Smooth muscle cell (in vitro differentiated cells): ENCODE results near the gene ZMYND8. TPM values are rescaled to one million over a fixed set of nuclear protein-coding genes. Genes with fewer than 3 reads are reported as not detected.
"Not testable (repeated sequence)": the region's sequence is repeated elsewhere in the genome, so short reads cannot be mapped to it uniquely, and the experiment has no call there.

Experiments used
- DNase-seq: peaks from one replicate; lab custom pipeline; 2025; ENCODE audit not compliant: unreplicated experiment; lab: John Stamatoyannopoulos, UW
- H2AFZ ChIP-seq: fragments of 200-600 bp; sonication (generic); 2 replicates; pipeline ENCODE4 v1.6.0; 2016; ENCODE audit warnings: antibody characterized with exemption, low read depth, mild to moderate bottlenecking
- H3F3A ChIP-seq: fragments of 200-600 bp; sonication (generic); 2 replicates; pipeline ENCODE4 v1.6.0; 2017; ENCODE audit warnings: antibody characterized with exemption, low read depth
- H3K27ac ChIP-seq: fragments of 200-600 bp; sonication (generic); 2 replicates; pipeline ENCODE4 v1.5.1; 2016; ENCODE audit warnings: low read depth, mild to moderate bottlenecking
- H3K27me3 ChIP-seq: fragments of 200-600 bp; sonication (generic); 2 replicates; pipeline ENCODE4 v1.6.1; 2016; ENCODE audit warnings: low read depth, mild to moderate bottlenecking
- H3K36me3 ChIP-seq: fragments of 200-600 bp; sonication (generic); 2 replicates; pipeline ENCODE4 v1.5.1; 2016; ENCODE audit warnings: low read depth
- H3K4me1 ChIP-seq: fragments of 200-600 bp; sonication (generic); 2 replicates; pipeline ENCODE4 v1.5.1; 2016; ENCODE audit warnings: low read depth
- H3K4me2 ChIP-seq: fragments of 200-600 bp; sonication (generic); 2 replicates; pipeline ENCODE4 v1.6.0; 2016; ENCODE audit warnings: mild to moderate bottlenecking
- H3K4me3 ChIP-seq: fragments of 200-600 bp; sonication (generic); 2 replicates; pipeline ENCODE4 v1.5.1; 2016; ENCODE audit warnings: mild to moderate bottlenecking
- H3K79me2 ChIP-seq: fragments of 200-600 bp; sonication (generic); 2 replicates; pipeline ENCODE4 v1.6.0; 2016; ENCODE audit warnings: low read depth, mild to moderate bottlenecking
- H3K9ac ChIP-seq: fragments of 200-600 bp; sonication (generic); 2 replicates; pipeline ENCODE4 v1.6.0; 2016; ENCODE audit warnings: low read depth
- H3K9me3 ChIP-seq: fragments of 200-600 bp; sonication (generic); replicated peaks from 2 replicates; pipeline ENCODE4 v1.5.1; 2016; ENCODE audit warnings: low read depth
- H4K20me1 ChIP-seq: fragments of 200-600 bp; sonication (generic); 2 replicates; pipeline ENCODE4 v1.6.0; 2016; ENCODE audit warnings: low read depth
- CTCF ChIP-seq: fragments of 200-600 bp; sonication (generic); IDR thresholded peaks from 2 replicates; pipeline ENCODE4 v1.5.1; 2017; ENCODE audit warnings: borderline replicate concordance, mild to moderate bottlenecking, antibody characterized with exemption; ENCODE audit not compliant: insufficient read depth, poor library complexity, severe bottlenecking
- WGBS: methylation state at CpG from one replicate; pipeline ENCODE4 v1.1.7; 2016; ENCODE audit warnings: low lambda C conversion rate; 5-methylcytosine and 5-hydroxymethylcytosine counted together
- polyA plus RNA-seq: library from polyadenylated mRNA; unstranded; fragments of >200 nt; fragmentation: Nextera tagmentation; extraction: Ambion mirVana; gene quantifications from 2 replicates; pipeline ENCODE4 v1.2.1, GENCODE V29; 2016
- total RNA-seq: library from RNA; depleted of rRNA; stranded (reverse); fragments of >200 nt; gene quantifications from 2 replicates; pipeline ENCODE4 v1.2.3, GENCODE V29; 2014

ZMYND8 gene
- total and polyA plus RNA-seq, 2 experiments from 2014 or later: 15.2 to 24.1 TPM

GRCh38 chr20:47377122-47377722 is 20.7 kb upstream of the ZMYND8 start:
- H3K36me3 ChIP-seq: no peaks in the 10 kb centered on the region
- H4K20me1 ChIP-seq: no peaks in the 10 kb centered on the region
- H3K27ac ChIP-seq: peak overlapping the region; percentile 37
- H3F3A ChIP-seq: peaks cover 7% of the 10 kb centered on the region
- no peak overlapping the region for H2AFZ ChIP-seq
- WGBS: 72% methylated on average over 4 of the region's 4 CpGs
- TF ChIP-seq CTCF: no peak
- H3K9ac ChIP-seq: no peak overlapping the region
- peaks cover 11% of the 10 kb centered on the region for H3K4me1 ChIP-seq
- H3K79me2 ChIP-seq: no peaks in the 10 kb centered on the region
- DNase-seq: no peak
- no peak overlapping the region for H3K4me2 ChIP-seq
- no peak overlapping the region for H3K4me3 ChIP-seq
- no peaks in the 10 kb centered on the region for H3K9me3 ChIP-seq
- no peaks in the 10 kb centered on the region for H3K27me3 ChIP-seq

GRCh38 chr20:47376096-47376643 is 19.7 kb upstream of the ZMYND8 start:
- not testable (repeated sequence) for H3K27me3 ChIP-seq, H3K27ac ChIP-seq, H3K79me2 ChIP-seq, H4K20me1 ChIP-seq, H3K4me2 ChIP-seq, H3K4me3 ChIP-seq, H3K9me3 ChIP-seq, H3K36me3 ChIP-seq, DNase-seq, H2AFZ ChIP-seq, H3F3A ChIP-seq, H3K9ac ChIP-seq
- WGBS: 80% methylated on average over 7 of the region's 7 CpGs
- peaks cover 15% of the 10 kb centered on the region for H3K4me1 ChIP-seq

GRCh38 chr20:47374121-47374520 is 17.6 kb upstream of the ZMYND8 start:
- H3K9me3 ChIP-seq, H3F3A ChIP-seq, H4K20me1 ChIP-seq, DNase-seq, H3K27ac ChIP-seq, H3K4me3 ChIP-seq, H3K4me2 ChIP-seq, H3K9ac ChIP-seq, H3K36me3 ChIP-seq, H3K79me2 ChIP-seq, H3K27me3 ChIP-seq, H2AFZ ChIP-seq: not testable (repeated sequence)
- peaks cover 17% of the 10 kb centered on the region for H3K4me1 ChIP-seq
- 93% methylated on average over 8 of the region's 8 CpGs for WGBS

GRCh38 chr20:47373206-47373733 is 16.8 kb upstream of the ZMYND8 start:
- DNase-seq: no peak
- peak overlapping the region; percentile 69 for H3K27ac ChIP-seq
- H3K4me3 ChIP-seq: no peak overlapping the region
- H3K79me2 ChIP-seq: no peaks in the 10 kb centered on the region
- H3F3A ChIP-seq: peaks cover 7% of the 10 kb centered on the region
- no peaks in the 10 kb centered on the region for H4K20me1 ChIP-seq
- TF ChIP-seq CTCF: no peak
- H3K4me1 ChIP-seq: peaks cover 17% of the 10 kb centered on the region
- H3K27me3 ChIP-seq: no peaks in the 10 kb centered on the region
- H2AFZ ChIP-seq: peak overlapping the region; percentile 23
- 90% methylated on average over 2 of the region's 2 CpGs for WGBS
- no peaks in the 10 kb centered on the region for H3K9me3 ChIP-seq
- no peak overlapping the region for H3K9ac ChIP-seq
- no peak overlapping the region for H3K4me2 ChIP-seq
- no peaks in the 10 kb centered on the region for H3K36me3 ChIP-seq
